GM19395 (cell line): ENCODE results near the gene IL1RL1.

ENCODE experiments used
- ATAC-seq: cut with Tn5 transposase; IDR thresholded peaks from one replicate; pipeline ENCODE4 v1.9.1; 2021; ENCODE audit warnings: mild to moderate bottlenecking, moderate library complexity; ENCODE audit not compliant: unreplicated experiment

Gene IL1RL1

DNA sequence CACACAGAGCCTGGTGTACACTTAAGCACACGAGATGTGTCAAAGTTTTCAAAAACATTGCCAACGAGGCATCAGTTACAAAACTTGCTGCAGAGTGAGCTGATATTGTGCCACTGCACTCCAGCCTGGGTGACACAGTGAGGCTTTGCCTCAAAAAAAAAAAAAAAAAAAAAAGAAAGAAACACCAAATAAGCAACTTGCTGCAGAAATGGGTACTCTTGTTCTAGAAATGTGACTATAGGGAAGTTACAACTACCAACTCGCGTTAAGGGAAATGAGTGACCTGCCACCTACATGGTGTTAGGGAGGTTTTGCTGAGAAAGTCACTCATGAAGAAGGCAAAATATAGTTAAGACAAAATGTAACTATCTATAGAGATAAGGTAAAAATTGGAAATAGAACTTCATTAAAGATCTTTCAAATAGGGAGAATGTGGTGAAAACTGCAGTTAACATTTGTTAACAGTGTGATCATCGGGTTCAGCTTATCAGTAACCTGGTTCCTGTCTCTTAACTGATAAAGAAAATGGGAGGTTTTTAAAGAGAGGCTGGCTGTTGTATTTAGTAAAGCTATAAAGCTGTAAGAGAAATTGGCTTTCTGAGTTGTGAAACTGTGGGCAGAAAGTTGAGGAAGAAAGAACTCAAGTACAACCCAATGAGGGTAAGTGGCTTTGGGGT, at the start of gene IL1RL1:
IL1RL1 (plus strand) TSS at position 600 of the 677 bp plus-strand sequence. CDS start 26,702 bp downstream, outside the sequence.
- ATAC-seq = no peak

DNA sequence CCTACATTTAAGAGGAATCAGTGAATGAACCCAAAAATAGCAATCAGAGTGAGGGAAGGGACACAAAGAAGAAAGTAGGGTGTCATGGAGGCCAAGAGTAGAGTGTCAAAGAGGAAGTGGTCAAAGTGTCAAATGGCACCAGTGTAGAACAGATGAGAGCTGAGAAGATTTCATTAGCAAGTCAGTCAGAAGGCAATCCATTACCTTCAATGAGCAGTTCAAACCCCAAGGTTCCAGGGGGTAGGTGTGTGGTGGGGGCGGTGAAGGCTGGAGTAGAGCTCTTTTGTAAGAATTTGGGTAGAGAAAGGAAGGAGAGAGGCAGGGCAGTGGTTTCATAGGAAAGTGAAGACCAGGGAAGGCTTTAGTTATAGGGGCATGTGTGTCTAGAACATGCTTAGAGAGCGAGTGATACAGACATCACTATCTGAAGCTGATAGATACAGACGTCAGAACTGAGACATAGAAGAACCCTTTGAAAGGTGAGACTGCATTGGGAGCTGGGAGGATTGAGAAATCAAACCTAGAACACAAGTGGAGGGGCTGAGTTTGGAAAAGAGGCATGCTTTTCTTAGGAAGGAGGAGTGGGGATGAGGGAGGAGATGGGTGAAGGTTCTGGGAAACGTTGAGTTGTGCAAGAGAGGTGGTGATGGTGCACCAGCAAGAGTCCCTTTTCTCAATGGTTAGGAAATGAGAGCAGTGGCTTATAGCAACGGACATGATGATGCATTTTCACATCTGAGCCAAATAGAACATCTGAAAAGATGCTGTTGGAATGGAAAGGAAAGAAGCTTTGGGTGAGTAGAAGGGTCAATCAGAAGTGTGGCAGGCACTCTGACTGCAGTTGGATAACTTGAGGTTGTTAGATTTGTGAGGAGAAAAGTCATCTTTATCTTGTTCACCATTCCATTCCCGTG, 48.9 kb upstream of the IL1RL1 start:
- no peak for ATAC-seq

DNA sequence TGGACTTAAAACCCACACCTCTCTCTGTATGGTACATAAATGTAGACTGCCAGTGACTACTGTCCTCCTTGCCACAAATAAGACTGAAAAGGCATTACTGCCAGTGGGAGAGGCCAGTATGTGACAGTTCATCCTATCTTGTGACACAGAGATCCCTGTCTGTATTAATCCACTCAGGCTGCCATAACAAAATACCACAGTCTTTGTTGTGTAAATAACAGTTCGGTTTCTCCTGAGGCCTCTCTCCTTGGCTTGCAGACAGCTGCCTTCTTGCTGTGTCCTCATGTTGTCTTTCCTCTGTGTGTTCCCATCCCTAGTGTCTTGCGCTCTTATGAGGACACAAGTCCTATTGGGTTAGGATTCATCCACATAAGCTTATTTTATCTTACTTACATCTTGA, 46.4 kb upstream of the IL1RL1 start:
- ATAC-seq = no peak

DNA sequence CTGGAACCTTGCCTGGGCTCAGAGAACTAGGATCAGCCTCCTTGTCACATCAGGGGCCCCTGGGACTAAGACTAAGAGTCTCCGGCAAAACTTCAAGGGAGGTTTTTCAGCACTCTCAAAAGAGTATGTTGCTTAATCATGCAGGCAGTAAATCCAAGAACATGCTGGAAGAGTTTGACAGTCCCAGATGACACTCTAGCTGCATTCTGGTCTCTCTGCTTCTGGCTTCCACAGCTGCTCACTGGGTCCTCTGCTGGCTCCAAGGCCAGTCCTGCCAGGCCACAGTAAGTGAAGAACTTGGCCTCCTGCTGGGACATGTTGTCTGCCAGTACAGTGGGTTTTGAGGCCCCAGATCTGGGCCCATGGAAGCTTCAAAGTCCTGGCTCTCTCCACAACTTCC, 45.2 kb upstream of the IL1RL1 start:
- ATAC-seq = no peak

DNA sequence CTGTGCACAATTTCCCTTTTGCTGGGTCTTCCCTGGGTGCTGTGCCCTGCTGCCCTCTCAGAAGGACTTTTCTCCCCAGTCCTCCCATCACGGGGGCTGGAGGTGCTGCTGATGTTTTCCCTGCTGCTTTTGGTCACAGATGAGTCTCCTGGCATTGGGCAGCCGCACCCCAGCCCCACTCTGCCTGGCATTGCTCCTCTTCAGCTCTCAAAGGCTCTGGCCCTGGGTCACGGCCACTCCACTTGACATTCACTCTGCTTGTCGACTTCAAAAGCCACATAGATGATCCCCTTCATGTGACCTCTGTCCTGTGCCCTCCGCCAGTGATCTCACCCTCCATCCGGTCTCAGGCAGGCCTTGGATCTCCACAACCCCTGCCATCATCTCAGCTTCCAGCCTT, 43.6 kb upstream of the IL1RL1 start:
- no peak for ATAC-seq

DNA sequence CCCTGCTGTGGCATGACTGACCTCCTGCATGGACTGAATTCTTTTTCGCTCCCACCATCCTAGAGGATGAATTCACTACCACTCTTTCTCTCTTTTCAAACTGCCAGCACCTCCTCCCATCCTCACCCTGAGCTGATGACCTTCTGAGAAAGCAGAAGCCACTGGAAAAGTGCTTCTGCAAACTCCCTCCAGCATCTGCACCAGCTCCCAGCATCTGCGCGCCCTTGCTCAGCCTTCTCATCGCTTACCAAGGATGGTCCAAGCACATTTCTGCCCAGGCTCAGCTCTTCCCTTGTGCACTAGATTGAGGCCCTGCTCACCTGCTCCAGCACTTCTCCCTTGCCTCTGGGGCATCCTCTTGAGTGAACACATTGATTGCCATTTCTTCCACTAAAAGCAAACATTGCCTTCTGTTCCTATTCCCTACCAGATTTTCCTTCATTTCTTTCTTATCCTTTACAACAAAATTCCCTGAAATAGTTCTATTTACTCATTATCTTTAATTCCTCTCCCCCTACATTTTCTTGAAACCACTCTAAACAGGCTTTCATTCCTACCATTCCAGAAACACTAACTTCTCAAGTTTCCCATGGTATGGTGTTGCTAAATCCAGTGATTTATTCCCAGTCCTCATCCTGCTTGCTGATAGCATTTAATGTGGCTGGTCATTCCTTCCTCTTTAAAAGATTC, 42.7 kb upstream of the IL1RL1 start:
- no peak for ATAC-seq

DNA sequence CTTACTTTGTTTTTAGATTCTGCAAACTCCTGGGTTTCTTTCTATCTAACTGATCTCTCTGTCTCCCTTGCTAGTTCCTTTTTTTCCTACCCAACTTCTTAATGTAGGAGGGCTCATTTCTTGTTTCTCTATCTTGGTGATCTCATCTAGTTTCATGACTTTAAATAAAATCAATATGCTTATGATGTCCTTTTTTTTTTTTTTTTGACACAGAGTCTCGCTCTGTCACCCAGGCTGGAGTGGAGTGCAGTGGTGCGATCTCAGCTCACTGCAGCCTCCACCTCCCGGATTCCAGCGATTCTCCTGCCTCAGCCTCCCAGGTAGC, 42.2 kb upstream of the IL1RL1 start:
- ATAC-seq = no peak

DNA sequence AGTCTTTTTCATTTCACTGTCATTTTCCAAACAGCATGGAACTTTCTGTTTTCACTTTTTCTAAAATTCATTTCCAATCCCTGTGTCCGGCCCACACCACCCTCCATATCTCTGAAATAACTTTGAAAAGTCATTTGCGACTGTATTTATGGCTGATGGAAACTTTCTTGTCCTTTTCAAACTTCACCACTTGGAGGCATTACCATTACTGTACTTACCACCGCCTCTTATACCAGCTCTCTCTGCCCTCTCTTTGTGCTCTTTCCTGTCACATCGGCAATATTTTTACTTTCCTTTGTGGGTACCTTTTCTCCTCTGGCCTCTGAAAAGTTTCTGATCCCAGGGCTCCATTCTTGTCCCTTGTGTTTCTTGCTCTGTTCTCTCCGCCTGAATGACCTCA, 39.5 kb upstream of the IL1RL1 start:
- no peak for ATAC-seq

DNA sequence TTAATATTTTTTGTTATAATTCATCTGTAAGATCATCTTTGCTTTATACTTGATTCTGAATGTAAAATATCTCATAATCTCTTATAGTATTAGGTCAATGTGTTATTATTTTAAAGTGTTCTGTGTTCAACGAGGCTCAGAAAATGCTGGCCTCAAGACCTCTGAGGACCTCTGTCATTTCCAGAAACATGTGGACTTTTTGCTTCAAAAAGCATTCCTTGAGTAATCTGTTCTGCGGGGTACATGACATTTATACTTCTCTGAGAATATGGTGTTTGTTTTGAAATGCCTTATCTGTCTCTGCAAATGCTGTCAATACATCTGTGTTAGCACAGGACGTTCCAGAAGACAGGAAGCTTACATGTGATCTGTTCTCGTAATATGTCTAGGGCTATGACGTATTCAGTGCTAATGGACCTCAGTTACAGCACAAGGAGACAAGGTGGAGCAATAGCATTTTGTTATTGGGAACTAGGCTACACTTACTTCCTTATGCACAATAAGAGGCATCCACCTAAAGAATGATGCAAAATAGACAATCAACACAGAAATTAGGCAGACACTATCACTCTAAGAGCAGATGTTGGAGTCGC, 37.6 kb upstream of the IL1RL1 start:
- no peak for ATAC-seq

DNA sequence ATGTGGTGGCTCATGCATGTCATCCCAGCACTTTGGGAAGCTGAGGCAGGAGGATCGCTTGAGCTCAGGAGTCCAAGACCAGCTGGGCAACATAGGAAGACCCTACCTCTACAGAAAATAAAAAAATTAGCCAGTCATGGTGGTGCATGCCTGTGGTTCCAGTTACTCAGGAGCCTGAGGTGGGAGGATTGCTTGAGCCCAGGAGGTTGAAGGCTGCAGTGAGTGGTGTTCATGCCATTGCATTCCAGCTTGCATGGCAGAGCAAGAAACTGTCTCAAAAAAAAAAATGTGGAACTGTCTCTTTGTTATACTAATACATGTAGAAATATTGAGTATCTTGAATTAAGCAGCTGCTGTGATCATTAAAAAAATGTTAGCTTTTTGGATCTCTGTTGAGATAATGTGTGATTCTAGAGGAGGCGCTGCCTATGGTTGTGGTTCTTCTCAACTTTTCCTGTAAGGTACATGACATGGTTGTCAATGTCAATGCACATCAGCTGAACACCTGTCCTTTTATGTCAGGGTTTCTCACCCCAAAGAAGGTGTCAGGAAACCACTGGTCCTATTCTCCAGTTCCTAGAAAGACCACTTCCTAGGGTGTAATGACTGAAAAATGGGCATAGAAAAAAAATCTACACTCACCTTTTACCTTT, 34.7 kb upstream of the IL1RL1 start:
- no peak for ATAC-seq

DNA sequence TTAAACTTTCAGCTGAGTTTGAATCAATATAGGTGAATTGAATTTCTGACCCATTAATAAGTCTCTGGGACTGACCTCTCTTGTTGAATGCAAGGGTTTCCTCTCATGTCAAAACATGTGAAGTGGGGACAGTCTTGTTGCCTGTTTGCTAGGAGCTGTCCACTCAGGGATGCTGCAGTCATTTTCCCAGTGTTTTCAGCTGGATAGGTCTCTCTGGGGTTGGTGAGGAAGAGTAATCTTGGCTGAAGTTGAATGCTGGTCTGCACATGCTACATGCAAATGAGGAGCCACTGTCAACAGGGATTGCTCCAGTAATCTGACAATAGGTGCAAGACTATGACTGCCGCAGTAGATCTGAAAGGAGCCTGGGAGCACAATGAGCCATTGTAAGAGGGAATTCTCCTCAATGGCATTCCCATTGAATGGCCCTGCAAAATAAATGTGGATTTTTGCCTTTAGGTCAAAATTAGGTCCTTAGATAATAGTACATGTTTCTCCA, 34.1 kb upstream of the IL1RL1 start:
- ATAC-seq = no peak

DNA sequence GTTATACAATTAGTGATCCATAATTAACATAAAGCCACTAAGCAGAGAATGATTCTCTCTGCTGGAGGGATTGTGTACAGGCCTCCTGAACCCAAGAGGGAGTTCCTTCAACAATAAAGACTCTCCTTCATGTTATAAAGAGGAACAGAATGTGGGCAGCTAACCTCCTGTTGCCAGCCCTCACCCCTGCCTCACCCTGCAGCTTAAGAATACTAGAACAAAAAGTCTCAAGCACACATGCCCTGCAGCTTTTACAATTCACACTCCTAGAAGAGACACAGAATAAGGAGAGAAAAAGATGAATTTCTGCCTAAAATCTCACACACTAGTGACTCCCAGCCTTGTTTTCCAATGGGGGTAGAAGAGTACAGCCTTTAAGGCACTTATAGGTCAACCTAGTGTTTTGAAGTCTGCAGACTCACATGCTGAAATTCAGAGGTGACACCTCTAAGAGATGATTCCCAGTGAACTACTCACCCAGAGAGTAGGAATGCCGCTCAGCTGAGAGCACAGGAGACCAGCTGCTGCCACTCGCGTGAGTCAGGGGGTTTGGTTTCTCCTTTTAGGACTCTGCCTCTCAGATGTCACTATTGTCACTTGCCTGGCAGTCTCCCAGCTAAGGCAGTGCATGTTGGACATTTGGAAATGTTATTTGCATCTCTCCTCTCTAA, 32.5 kb upstream of the IL1RL1 start:
- ATAC-seq = no peak

DNA sequence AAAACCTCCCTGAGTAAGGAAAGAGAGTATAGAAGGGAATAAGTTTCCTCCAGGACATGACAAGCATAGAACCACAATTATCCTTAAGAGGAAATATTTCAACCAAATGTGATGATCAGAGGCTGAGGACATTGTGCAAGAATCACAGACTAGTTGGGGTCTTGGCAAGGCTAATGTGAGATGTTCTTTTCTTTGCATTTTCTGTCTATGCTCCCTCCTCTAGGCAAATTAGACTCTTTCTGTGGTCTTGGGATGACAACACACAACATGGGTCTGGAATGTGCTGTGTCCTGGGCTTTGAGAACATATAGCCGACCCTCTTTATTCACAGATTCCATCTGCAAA, 32.0 kb upstream of the IL1RL1 start:
- no peak for ATAC-seq

DNA sequence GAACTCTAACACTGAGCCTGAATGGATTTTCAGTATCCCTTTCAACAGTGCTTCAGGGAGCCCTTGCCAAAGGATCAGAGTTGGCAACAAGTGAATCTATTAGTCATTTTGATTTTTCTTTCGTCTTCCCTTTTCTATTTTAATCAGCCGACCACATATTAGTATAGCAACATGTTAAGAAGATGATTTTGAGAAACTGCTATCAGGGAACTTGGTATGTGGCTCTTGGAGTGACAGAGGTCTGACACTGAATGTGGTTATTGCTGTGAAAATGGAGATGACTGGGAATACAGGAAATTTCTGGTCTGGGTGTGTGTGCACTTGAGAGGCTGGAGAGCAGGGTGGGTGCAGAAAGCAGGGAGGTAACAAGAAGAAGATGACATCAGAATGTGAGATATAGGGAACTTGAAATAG, 28.7 kb upstream of the IL1RL1 start:
- no peak for ATAC-seq

DNA sequence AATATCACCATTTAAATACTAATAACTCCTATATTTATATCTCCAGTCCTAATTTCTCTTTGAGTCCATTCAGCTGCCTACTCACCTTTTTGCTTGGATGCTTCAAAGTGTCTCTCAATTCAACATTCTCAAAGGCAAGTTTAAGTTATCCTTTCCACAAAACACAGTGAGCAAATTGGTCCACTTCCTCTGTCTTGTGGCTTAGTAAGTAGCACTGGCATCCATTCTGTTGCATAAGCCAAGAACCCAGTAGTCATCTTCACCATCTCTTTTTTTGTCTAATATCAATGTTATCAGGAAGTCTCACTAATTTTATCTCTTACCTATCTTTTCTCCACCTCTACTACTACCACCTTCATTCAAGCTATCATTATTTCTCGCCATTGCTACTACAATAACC, 27.4 kb upstream of the IL1RL1 start:
- no peak for ATAC-seq

DNA sequence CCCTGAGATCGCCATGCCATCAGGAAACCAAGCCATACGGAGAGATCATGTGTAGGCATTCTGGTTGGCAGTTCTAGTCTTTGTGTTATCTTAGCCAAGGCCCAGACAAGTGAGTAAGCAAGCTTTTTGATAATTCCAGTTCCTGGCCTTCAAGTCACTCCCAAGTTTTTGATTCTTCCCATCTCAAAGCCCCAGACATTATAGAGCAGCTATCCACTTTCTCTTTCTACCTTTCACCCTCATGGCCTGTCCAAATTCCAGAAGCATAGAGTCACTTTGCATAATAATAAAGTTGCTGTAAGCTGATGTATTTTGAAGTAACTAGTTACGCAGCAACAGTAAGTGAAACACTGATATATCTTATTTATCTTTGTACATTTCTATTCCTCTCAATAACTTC, 26.8 kb upstream of the IL1RL1 start:
- no peak for ATAC-seq

DNA sequence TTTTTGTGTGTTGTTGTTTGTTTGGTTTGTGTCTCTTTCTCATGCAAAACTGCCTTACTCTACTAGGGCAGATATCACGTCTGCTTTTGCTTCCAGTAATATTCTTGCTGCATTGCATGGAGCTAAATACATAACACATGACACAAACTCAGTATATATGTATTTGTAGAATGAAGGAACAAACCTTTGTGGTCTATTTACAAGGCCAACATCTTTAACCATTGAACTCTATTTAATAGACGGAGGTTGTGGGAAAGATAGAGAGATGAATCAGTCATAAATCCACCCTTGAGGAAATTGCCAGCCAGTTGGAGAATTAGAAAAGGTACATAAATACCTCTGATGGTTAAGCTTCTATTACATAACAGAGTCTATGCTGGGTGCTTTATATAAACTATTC, 26.0 kb upstream of the IL1RL1 start:
- ATAC-seq = no peak

DNA sequence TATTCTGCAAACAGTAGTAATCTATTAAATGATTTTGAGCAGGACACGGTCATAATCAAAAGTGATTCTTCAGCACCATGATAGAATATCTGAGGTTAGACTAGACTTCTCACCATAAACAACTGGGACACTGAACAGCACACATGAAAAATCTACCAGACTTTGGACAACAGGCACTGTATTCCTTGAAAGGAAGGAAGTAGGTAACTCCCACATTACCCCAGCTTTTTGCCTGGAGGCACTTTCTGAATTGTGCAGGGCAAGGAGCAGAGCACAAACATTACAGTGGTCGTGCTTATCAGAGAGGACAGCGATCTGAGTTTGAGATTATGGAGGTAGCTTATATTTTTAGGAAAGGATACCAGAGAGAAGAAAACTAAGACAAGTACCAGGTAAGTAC, 25.3 kb upstream of the IL1RL1 start:
- no peak for ATAC-seq

DNA sequence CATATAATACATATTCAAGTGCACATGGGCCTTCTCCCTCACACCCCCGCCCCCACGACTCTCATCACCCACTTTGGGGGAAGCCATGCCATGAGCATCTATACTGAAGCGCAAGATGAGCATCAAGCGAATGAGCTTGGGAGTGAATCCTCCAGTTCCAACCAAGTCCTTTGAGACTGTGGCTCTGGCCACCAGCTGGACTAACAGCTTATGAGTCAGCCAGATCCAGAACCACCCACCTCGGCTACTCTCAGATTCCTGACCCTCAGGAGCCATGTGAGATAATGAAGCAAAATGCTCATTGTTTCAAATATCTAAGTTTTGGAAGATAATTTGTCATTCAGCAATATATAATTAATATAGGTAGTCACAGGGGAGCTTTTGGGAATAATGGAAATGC, 22.2 kb upstream of the IL1RL1 start:
- ATAC-seq = no peak

DNA sequence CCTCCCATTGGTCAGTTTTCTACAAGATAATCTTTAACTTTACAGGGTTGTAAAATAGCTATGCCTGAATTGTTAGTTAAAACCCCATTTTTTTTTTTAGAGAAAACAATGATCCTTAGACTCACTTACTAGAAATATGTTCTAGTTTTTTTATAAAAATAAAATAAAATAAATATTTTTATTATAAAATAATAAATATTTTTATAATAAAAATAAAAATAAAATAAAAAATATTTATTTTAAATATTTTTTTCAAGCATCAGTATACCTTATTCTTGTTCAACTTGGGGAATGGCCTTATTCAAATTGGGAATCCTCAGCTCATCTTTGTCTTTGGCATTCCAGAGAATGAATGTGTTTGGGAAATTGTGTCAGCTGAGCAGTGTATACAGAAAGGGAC, 20.8 kb upstream of the IL1RL1 start:
- no peak for ATAC-seq
